ENCODE results near the gene R3HDM1.

- no peak for TF ChIP-seq CTCF (IDR thresholded peaks at IDR 0.05; ENCODE audit: poor library complexity, severe bottlenecking)
- TF ChIP-seq POLR2AphosphoS5 (IDR thresholded peaks at IDR 0.05) = no peak
- TF ChIP-seq EZH2 (IDR thresholded peaks at IDR 0.05; ENCODE audit: borderline replicate concordance, insufficient read depth, low read length, poor library complexity, severe bottlenecking) = no peak
- no peak for TF ChIP-seq TAF1 (IDR thresholded peaks at IDR 0.05; ENCODE audit: low read depth)
- TF ChIP-seq REST (IDR thresholded peaks at IDR 0.05; ENCODE audit: borderline replicate concordance) = no peak
- TF ChIP-seq EP300 (conservative IDR thresholded peaks at IDR 0.05; ENCODE audit: poor library complexity, severe bottlenecking) = no peak
Measured at GRCh38 chr2:135603543-135603942, 72.3 kb downstream of the R3HDM1 start.
